ENCODE results near the gene BMP6.
"Not testable (repeated sequence)": the region's sequence is repeated elsewhere in the genome, so short reads cannot be mapped to it uniquely, and the experiment has no call there.

Gene BMP6

GRCh38 chr6:7794509-7794908 lies 68.6 kb downstream of the BMP6 start:
- DNase-seq (ENCODE audit: low spot score): no peak

GRCh38 chr6:7797386-7797785 lies 71.5 kb downstream of the BMP6 start:
- DNase-seq (ENCODE audit: low spot score): no peak

- DNase-seq (ENCODE audit: low spot score): no peak
Observed at GRCh38 chr6:7798751-7799150, 72.9 kb downstream of the BMP6 start.

- no peak for DNase-seq (ENCODE audit: low spot score)
Observed at GRCh38 chr6:7802662-7803061, 76.8 kb downstream of the BMP6 start.

- no peak for DNase-seq (ENCODE audit: low spot score)
Observed at GRCh38 chr6:7803214-7803613, 77.3 kb downstream of the BMP6 start.

GRCh38 chr6:7805078-7805849 lies 79.4 kb downstream of the BMP6 start:
- no peak for DNase-seq (ENCODE audit: low spot score)

GRCh38 chr6:7805850-7806214 lies 79.9 kb downstream of the BMP6 start:
- no peak for DNase-seq (ENCODE audit: low spot score)

DNA sequence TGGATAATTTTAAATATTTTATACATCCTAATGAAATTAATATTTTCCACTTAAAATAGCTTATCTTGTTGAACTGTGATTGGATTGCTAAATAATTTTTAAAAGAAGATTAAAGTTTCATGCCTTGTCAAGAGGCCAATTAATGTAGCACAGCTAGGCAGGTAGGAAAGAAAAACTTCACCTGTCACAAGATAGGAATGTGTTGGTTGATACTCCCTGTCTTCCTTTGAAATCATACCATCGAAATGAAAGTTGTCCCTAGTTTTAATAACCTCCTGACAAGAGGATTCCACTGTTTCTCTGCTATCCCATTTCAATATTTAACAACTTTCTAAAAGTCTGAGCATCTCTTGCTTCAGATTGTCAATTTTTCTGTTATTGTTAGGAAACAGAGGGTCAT lies 80.8 kb downstream of the BMP6 start:
- DNase-seq (ENCODE audit: low spot score): no peak

- no peak for DNase-seq (ENCODE audit: low spot score)
Observed at GRCh38 chr6:7809346-7809745, 83.4 kb downstream of the BMP6 start.

- no peak for DNase-seq (ENCODE audit: low spot score)
Observed at GRCh38 chr6:7811441-7811840, 85.5 kb downstream of the BMP6 start.

DNA sequence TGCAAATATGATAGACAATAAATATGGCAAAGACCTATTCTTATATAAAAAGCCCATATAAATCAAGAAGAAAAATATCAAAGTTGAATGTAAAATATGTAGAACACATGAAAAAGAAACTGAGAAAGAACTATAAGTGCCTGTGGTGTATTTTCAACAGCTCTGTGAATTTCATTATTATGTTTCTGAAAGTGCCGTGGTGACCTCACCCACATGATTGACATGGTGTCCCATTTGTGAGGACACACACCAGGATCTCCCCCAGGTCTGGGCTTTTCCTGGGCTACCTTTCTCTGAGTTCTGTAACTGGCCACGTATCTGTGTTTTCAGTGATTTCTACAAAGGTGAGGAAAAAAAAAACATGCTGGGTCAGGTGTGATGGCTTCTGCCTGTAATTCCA lies 86.7 kb downstream of the BMP6 start:
- no peak for DNase-seq (ENCODE audit: low spot score)

- DNase-seq (ENCODE audit: low spot score): no peak
Observed at GRCh38 chr6:7813193-7813592, 87.3 kb downstream of the BMP6 start.

DNA sequence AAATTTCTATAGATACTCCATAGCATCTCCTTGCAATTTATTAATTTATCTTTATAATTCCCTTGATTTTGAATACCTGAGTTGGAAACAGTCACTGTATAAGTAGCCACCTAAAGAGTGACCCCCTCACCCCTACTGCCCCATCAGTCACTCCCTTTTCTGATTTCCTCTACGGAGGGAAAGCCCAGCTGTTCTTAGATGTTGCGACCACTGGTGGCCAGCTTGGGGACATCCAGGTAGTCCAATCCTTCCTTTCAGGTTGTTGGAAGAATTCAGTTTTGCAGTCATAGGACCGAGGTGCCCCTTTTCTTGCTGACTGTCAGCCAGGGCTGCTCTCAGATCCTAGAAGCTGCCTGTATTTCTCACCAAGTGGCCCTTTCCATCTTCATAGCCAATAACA lies 87.8 kb downstream of the BMP6 start:
- no peak for DNase-seq (ENCODE audit: low spot score)

DNA sequence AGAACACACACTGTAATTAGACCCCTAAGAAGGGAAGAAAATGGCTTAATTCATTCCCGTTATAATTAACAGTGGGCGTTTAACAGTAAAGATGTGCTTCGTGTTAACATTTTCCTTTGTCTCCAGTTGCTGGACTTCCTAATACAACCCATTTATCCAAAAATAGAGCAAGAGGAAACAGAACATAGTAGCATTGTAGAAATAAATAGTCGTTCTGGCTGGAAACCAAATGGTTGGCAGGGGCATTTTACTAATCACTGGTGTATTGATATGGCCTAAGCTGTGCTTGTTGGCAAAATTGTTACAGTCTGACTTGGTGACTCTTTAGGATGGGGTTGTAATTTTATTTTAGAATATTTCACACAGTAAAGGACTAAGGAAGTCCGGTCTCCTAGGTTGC lies 89.8 kb downstream of the BMP6 start:
- no peak for DNase-seq (ENCODE audit: low spot score)

DNA sequence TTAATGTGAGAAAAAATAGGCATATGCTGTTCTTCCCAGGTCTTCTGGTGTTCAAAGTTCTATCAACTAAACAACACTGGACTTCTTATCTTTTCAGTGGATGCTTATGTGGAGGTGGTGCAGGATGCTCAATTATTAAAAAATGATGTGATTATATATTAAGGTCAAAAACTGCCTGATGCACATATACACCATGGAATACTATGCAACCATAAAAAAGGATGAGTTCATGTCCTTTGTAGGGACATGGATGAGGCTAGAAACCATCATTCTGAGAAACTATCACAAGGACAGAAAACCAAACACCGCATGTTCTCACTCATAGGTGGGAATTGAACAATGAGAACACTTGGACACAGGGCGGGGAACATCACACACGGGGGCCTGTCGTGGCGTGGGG lies 91.3 kb downstream of the BMP6 start:
- DNase-seq (ENCODE audit: low spot score): not testable (repeated sequence)

- DNase-seq (ENCODE audit: low spot score): no peak
Observed at GRCh38 chr6:7818257-7819214, 92.6 kb downstream of the BMP6 start.

- DNase-seq (ENCODE audit: low spot score): no peak
Observed at GRCh38 chr6:7819431-7820015, 93.6 kb downstream of the BMP6 start.

- DNase-seq (ENCODE audit: low spot score): no peak
Observed at GRCh38 chr6:7820288-7820835, 94.5 kb downstream of the BMP6 start.

GRCh38 chr6:7821426-7821825 lies 95.5 kb downstream of the BMP6 start:
- DNase-seq (ENCODE audit: low spot score): no peak

DNA sequence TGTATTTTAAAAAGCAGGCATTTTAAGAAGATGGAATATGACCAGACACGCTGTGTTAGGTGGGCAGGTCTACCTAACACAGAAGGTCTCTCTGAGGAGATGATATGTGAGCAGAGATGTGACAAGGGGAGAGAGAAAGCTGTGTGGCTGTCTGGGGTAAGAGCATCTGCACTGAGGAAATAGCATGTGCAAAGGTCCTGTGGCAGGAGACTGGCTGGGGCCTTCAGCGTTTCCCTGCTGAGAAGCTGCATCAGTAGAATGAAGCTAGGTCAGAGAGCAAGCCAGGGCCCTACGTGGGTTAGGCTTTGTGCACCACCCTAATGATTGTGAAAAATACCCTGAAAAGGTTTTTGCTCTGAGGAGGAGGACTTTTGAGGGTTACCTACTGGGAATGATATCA lies 97.7 kb downstream of the BMP6 start:
- no peak for DNase-seq (ENCODE audit: low spot score)

DNA sequence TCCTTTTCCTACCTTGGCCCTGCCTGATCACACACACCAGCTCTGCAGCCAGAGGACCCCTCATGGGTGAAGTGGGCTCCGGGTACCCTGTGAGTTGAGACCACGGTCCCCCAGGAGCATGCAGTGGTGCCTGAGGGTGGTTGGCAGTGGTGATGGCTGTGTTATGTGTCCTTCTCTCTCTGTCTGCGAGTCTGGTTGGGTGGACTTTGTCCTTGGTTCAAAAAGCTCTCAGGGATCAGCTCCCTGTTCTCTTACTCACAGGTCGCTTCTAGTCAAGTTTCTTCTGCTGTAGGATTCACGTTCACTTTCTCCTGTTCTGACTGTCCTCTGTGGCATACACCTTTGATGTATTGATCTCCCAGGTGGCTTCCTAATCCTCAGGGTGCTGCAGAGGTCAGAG lies 100.1 kb downstream of the BMP6 start:
- no peak for DNase-seq (ENCODE audit: low spot score)

GRCh38 chr6:7827142-7827541 lies 101.2 kb downstream of the BMP6 start:
- no peak for DNase-seq (ENCODE audit: low spot score)

DNA sequence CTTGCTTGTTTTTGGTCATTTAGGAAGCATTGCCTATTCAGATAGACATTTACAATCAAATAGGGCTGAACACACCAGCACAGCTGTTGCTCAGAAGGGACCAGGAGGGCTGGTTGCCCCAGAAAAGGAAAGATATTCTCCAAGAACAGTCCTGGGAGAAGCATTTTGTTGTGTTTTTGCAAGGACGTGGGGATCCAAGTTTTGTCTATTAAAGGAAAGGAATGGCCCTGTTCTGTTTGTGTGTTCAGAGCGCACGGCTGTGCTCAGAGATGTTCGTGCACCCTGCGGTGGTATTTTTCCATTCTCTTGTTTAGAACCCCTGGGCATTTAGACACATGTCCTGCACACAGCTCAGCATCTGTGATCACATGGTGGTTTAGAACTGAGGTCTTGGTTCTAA lies 102.2 kb downstream of the BMP6 start:
- DNase-seq (ENCODE audit: low spot score): no peak

Data from Ammon's horn (tissue), 1 donor.